ENCODE data around the gene ZBED1. TPM values are rescaled to one million over a fixed set of nuclear protein-coding genes. Genes with fewer than 3 reads are reported as not detected.

Gene ZBED1
- total and polyA plus RNA-seq, 9 of the 15 experiments (the other 6 are each of a cell fraction or from before 2014, with no cell fraction given), result 0.61 to 27.6 (median 13.9) TPM

DNA sequence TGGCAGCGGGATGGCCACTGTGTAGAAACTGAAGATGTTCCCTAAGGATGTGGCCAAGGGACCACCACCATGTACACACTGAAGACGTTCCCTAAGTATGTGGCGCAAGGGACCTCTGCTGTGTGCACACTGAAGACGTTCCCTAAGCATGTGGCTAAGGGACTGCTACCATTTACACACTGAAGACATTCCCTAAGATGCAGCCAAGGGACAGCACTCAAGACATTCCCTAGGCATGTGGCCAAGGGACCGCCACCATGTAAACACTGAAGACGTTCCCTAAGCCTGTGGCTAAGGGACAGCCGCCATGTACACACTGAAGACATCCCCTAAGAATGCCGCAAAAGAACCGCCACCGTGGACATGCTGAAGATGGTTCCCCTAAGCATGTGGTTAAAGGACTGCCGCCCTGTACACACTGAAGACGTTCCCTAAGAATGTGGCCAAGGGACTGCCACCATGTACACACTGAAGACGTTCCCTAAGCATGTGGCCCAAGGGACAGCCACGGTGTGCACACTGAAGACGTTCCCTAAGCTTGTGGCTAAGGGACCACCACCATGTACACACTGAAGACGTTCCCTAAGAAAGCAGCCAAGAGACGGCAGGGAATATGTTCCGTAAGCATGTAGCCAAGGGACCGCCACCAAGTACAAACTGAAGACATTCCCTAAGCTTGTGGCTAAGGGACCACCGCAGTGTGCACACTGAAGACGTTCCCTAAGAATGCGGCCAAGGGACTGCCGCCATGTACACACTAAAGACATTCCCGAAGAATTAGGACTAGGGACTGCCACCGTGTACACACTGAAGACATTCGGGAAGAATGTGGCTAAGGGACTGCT lies 43.3 kb downstream of the ZBED1 start:
- FAIRE-seq, result peak; percentile 95
- Histone ChIP-seq H4K20me1 (replicated peaks; ENCODE audit: control insufficient read depth, insufficient read depth, low read length) (no peaks in the 10 kb centered on the region), H3K4me1 (replicated peaks in 1 of 2; ENCODE audit: control insufficient read depth in 2 of 2, insufficient read depth in 2 of 2, low read length in 2 of 2) (no peaks in the 10 kb centered on the region; a peak in 2 of 5 replicates), H3K9me3 (replicated peaks; ENCODE audit: control insufficient read depth, insufficient read depth, low read depth, low read length) (no peaks in the 10 kb centered on the region), H2AFZ (ENCODE audit: low read depth, low read length) (peak overlapping the region; percentile 96), H3K4me3 (peak overlapping the region; percentile 44), H3K27me3 (ENCODE audit: control insufficient read depth in 2 of 2, insufficient read depth in 2 of 2, low read length in 2 of 2) (no peaks in the 10 kb centered on the region), H3K9ac (ENCODE audit: insufficient read depth in 1 of 2, low read depth in 2 of 2, low read length in 2 of 2) (peak overlapping the region; percentile 46 to 79; a peak in 3 of 4 replicates), H3K36me3 (ENCODE audit: control insufficient read depth, insufficient read depth, low read length) (no peaks in the 10 kb centered on the region), H3K9me1 (ENCODE audit: control insufficient read depth, insufficient read depth, low read length) (no peaks in the 10 kb centered on the region), H3K4me2 (ENCODE audit: insufficient read depth, low read length) (peak overlapping the region; percentile 94), H3K27ac (ENCODE audit: extremely low read depth, low read depth, low read length) (peak overlapping the region; percentile 95), H3K79me2 (ENCODE audit: control insufficient read depth, insufficient read depth, low read length) (peaks cover 10% of the 10 kb centered on the region)
- ChIA-PET CTCF (ENCODE audit: low intra/inter-chr PET ratio) (no interaction called here), POLR2A (no interaction called here)
- intact Hi-C loops (cut with micrococcal nuclease) (loop anchor here (1.0 kb wide), 3 partner anchors 8 to 784 kb away; no protein-coding TSS in a partner anchor), in situ Hi-C loops (cut with MboI) (loop anchor here (10.0 kb wide), 1 partner anchor 513 kb away; no protein-coding TSS in a partner anchor)
- WGBS (ENCODE audit: insufficient coverage, low coverage, missing lambda C conversion rate), result under 1% methylated on average over 25 of the region's 26 CpGs
- ATAC-seq, result peak; percentile 86
- no TSS peak for BruUV-seq (replicated peaks)
- DNase-seq (ENCODE audit: extremely low read depth in 1 of 4, low spot score in 3 of 4), result peak; percentile 39 to 95 (median 50)
- peak; percentile 65 for TF ChIP-seq SP1 (CRISPR knock-in tag; IDR thresholded peaks at IDR 0.05)
- TF ChIP-seq ZNF830 (CRISPR knock-in tag; IDR thresholded peaks at IDR 0.05), result 0 out of 2 replicates have a peak, but pooled peaks have one; percentile 24
- TF ChIP-seq XRCC3 (IDR thresholded peaks at IDR 0.05), result no peak
- TF ChIP-seq MYNN (IDR thresholded peaks at IDR 0.05), result peak; percentile 39; the same call in 1 of the 2 replicates
- TF ChIP-seq MYNN (CRISPR knock-in tag; IDR thresholded peaks at IDR 0.05), result no peak
- TF ChIP-seq, protein P1, sequence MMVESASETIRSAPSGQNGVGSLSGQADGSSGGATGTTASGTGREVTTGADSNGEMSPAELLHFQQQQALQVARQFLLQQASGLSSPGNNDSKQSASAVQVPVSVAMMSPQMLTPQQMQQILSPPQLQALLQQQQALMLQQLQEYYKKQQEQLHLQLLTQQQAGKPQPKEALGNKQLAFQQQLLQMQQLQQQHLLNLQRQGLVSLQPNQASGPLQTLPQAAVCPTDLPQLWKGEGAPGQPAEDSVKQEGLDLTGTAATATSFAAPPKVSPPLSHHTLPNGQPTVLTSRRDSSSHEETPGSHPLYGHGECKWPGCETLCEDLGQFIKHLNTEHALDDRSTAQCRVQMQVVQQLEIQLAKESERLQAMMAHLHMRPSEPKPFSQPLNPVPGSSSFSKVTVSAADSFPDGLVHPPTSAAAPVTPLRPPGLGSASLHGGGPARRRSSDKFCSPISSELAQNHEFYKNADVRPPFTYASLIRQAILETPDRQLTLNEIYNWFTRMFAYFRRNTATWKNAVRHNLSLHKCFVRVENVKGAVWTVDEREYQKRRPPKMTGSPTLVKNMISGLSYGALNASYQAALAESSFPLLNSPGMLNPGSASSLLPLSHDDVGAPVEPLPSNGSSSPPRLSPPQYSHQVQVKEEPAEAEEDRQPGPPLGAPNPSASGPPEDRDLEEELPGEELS (CRISPR knock-in tag; IDR thresholded peaks at IDR 0.05; ENCODE audit: borderline replicate concordance), result peak; percentile 86
- TF ChIP-seq, protein P2, sequence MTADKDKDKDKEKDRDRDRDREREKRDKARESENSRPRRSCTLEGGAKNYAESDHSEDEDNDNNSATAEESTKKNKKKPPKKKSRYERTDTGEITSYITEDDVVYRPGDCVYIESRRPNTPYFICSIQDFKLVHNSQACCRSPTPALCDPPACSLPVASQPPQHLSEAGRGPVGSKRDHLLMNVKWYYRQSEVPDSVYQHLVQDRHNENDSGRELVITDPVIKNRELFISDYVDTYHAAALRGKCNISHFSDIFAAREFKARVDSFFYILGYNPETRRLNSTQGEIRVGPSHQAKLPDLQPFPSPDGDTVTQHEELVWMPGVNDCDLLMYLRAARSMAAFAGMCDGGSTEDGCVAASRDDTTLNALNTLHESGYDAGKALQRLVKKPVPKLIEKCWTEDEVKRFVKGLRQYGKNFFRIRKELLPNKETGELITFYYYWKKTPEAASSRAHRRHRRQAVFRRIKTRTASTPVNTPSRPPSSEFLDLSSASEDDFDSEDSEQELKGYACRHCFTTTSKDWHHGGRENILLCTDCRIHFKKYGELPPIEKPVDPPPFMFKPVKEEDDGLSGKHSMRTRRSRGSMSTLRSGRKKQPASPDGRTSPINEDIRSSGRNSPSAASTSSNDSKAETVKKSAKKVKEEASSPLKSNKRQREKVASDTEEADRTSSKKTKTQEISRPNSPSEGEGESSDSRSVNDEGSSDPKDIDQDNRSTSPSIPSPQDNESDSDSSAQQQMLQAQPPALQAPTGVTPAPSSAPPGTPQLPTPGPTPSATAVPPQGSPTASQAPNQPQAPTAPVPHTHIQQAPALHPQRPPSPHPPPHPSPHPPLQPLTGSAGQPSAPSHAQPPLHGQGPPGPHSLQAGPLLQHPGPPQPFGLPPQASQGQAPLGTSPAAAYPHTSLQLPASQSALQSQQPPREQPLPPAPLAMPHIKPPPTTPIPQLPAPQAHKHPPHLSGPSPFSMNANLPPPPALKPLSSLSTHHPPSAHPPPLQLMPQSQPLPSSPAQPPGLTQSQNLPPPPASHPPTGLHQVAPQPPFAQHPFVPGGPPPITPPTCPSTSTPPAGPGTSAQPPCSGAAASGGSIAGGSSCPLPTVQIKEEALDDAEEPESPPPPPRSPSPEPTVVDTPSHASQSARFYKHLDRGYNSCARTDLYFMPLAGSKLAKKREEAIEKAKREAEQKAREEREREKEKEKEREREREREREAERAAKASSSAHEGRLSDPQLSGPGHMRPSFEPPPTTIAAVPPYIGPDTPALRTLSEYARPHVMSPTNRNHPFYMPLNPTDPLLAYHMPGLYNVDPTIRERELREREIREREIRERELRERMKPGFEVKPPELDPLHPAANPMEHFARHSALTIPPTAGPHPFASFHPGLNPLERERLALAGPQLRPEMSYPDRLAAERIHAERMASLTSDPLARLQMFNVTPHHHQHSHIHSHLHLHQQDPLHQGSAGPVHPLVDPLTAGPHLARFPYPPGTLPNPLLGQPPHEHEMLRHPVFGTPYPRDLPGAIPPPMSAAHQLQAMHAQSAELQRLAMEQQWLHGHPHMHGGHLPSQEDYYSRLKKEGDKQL (CRISPR knock-in tag; IDR thresholded peaks at IDR 0.05; ENCODE audit: borderline replicate concordance), result no peak
- peak; percentile 75; the same call in 1 of the 2 replicates for TF ChIP-seq KAT7 (CRISPR knock-in tag; IDR thresholded peaks at IDR 0.05; ENCODE audit: borderline replicate concordance)
- TF ChIP-seq ATF1 (CRISPR knock-in tag; IDR thresholded peaks at IDR 0.05), result peak; percentile 41; the same call in 1 of the 2 replicates
- peak; percentile 87 for TF ChIP-seq ATF1 (tag; IDR thresholded peaks at IDR 0.05)
- peak; percentile 62 for TF ChIP-seq SMAD1 (IDR thresholded peaks at IDR 0.05; ENCODE audit: low read depth, low read length, partially characterized antibody)
- TF ChIP-seq, protein P3, sequence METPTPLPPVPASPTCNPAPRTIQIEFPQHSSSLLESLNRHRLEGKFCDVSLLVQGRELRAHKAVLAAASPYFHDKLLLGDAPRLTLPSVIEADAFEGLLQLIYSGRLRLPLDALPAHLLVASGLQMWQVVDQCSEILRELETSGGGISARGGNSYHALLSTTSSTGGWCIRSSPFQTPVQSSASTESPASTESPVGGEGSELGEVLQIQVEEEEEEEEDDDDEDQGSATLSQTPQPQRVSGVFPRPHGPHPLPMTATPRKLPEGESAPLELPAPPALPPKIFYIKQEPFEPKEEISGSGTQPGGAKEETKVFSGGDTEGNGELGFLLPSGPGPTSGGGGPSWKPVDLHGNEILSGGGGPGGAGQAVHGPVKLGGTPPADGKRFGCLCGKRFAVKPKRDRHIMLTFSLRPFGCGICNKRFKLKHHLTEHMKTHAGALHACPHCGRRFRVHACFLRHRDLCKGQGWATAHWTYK (CRISPR knock-in tag; IDR thresholded peaks at IDR 0.05), result no peak
- TF ChIP-seq EZH2 (IDR thresholded peaks at IDR 0.05; ENCODE audit: borderline replicate concordance, low read depth, low read length), result peak; percentile 100
